GM21717 (cell line): ENCODE results near the gene SYNPR.

Source experiments
- ATAC-seq: cut with Tn5 transposase; IDR thresholded peaks from one replicate; pipeline ENCODE4 v1.9.1; 2021; ENCODE audit warnings: mild to moderate bottlenecking, moderate library complexity; ENCODE audit not compliant: unreplicated experiment

Gene SYNPR

DNA sequence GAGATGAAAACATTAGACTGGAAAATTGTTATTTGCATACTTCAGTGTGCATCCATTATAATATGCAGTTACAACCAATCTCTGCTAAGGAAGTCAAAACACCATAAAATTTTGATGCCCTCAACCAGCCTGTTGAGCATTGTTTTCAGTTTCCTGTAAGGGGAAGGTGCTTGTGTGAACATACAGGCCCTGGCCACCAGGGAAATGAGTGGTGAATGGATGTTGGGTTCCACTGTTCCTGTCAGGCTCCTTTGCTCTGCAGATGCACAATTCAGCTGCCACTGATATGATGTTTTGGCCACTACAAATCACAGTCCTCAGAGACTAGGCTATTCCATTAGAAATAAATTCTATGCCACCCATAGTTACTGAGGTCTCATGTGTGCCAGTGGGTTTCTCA, 184.6 kb downstream of the SYNPR start:
- no peak for ATAC-seq

DNA sequence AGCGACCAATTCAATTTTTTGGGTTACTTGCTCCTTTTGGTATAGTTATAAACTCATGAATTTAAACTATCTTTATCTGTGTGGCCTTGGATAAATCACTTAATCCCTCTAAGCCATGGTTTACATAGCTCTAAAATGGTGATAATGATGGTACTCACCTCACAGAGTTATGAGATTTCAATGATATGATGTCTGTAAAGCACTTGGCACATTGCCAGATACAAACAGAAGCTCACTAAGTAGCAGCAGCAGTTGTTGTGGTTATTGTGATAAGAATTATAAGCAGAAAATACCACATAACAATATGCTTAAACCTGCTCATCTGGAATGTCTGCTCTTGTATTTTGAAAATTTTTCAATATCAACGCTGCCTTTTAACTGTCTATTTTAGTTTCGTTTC, 189.3 kb downstream of the SYNPR start:
- no peak for ATAC-seq

DNA sequence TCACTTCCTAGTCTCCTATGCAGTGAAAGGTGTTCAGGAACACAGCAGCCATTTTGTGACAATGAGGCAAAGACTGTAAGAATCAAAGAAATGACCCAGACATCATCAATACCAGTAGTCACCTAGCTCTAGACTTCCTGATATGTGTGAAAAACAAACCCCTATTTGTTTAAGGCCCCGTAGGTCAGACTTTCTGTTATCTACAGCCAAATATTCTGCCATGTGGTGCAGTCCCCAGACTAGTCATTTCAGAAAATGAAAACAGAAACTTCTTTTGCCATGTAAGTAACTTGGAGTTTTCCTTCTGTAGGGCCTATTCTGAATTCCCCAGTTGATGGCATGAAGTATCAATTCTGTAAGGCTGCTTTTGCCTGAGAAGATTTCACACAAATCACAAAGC, 192.6 kb downstream of the SYNPR start:
- peak; percentile 84 for ATAC-seq

DNA sequence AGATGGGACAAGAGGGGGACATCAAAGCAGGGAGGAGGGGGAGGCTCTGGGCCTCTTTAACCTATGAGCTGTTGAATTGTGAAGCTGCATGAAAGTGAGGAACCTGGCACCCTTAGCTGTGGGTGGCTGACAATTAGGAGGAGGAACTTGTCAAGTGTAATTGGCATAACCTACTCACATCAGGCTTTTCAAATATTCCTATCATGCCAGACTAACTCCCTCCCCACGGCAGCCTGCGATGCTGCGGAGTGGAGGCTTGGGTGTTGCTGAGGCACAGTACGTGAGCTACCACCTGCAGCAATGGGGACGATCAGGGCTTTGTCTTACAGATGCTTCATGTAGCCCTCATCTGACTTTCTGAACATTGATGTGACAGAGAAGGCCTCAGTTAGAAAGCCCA, 193.7 kb downstream of the SYNPR start:
- ATAC-seq: no peak

DNA sequence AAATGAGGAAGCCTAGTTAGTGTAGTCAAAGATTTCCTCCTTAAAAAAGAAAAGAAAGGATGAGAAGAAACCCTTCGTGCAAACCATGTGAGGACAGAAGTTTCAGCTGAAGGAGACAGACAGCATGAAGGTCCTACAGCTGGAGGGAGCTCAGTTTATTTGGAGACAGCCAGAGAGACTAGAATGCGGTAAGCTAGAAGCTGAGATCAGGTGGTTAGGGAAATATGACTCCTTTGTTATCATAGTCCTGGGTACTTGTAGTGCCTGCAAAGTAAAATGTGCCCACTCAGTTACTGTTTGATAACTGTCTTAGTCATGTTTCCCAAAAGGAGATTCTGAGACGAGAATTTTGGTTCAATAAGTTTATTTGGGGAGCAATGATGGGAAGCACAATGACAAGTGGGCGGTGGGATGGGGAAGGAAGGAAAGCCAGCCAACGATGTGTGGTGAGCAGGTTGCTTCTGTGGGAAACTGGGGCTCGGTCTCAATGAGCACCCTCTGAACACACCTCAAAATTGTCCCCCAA, 195.6 kb downstream of the SYNPR start:
- no peak for ATAC-seq

DNA sequence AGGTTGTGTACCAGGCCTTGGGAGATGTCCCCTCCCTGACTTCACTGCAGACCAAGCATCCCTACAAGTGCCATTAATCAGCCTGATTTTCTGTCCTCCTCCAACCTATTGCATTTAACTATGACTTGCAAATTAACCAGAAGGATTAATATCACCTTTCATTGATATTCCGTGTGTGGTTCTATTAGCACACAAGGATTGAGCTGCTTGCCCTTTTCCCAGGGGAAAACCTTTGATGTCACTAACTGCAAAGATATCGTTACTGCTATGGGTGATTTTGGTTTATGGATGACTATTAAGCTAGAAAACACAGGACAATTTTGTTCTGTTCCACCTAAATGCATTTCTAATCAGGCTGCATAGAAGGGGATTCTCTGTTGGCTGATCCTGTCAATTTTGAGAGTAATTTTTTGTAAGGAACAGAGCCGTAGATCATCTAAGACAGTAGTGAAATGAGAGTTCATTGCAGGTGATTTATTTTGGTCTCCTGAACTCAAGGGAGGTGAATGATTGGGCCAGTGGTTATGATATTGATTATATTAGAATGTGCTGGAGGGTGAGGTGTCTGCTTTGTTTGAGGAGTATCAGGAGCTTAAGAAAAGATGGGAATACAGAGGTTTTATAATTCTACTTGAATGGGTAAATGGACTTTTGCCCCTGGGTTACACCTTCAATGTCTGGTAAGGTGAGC, 196.9 kb downstream of the SYNPR start:
- no peak for ATAC-seq

DNA sequence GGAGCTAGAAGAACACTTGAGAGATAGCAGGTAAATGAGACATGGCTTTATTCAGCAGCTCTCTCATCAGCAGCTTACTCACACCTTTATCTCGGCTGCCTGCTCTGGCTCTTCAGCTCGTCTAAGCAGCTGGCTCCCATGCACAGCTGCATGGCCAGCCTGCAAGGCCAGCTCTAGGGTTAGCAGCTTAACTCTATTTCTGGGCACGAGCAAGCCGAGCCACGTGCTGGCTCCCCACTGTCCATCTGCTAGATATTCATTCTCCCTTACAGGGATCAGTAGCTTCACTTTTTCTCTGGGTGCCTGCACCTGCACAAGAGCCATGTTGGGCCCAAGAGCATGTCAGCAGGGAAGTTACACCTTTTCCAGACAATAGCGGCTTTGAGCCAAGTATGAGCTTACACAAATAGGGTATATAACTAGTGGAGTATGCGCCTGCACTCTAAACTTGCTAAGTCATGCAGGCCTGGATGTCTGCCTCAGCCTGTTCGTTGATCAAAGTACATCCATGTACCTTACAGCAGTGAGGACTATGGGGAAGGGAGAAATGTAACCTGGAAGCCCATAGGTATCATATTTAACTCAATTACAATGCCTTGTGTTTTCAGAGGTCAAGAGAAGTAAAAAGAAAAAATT, 199.5 kb downstream of the SYNPR start:
- ATAC-seq: no peak

DNA sequence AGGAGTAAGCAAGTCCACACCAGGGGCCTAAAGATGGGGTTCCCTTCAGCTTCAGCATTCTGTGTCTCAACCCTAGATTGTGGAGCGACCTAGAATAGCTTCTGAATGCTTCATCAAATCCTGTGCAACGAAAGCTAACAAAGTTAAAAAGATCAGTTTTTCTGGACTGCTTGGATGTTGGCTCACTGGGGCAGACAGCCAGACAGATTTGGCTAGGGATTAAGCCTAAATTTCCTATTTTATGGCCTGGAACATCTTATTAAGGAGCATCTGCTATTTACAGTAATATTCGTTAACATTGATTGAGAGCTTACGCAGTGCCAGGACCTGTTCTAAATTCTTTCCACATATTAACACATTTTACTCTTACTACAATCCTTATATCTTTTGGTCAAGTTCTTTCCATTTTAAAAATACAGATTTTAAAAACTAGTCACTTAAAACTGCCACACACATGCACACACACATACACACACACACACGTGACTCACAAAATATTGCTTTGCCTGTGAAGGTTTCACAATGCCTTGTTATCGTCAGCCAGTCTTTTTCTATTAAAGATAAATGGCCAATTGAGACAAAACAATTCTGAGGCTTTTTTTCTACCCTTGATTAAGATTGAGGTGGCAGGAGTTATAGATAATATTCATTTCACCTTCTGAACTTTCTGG, 201.0 kb downstream of the SYNPR start:
- ATAC-seq: no peak

DNA sequence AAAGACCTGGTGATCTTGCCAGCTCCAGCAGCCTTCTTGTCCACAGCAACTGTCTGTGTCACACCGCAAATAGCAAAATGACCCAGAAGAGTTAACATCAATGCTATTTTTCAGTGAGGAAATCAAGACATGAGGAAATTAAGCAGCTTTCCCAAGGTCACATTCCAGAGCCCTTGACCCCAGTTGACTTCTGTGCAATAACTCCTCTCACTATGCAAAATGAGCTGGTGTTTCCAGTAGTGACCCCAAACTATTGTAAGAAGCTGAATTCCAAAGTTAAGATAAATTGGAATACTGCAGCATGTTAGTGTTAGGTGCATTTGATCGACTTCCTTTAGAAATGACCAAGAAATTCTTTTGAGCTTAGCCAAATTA, 201.5 kb downstream of the SYNPR start:
- no peak for ATAC-seq

DNA sequence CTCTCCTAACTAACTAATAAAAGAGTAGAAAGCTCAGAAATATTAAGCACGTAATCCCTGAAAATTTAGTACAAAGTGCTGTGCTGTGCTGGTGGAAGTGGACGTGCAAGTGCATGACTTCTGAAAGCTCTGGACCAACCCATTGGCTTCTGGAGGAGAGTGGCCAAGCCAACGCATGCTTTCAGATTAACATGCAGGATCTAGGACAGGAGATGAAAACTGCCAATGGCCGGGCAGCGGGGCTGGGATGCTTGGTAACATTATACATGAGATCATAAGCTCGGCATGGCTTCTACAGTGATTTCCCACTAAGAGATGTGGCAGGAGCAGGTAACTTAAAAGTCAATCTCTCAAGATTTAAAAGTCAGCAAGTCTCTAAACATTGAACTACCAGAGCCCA, 203.5 kb downstream of the SYNPR start:
- no peak for ATAC-seq

DNA sequence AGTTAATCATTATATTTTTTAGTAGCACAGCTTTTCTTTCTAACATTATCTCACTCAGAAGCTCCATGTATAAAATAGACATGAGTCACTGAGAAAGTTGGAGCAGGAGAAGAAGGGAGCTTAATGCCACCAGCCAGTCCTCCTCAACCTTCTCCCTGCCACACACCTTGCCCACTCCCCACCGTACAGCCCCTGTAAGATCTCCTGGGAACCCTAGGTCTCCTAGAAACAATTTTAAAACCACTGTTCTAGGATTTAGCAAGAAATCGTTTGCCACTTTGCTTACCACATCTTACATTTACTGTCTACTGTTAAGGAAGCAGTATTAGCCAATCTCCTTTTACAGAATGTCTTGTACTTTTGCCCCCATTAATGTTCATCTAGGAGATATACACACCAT, 204.2 kb downstream of the SYNPR start:
- no peak for ATAC-seq

DNA sequence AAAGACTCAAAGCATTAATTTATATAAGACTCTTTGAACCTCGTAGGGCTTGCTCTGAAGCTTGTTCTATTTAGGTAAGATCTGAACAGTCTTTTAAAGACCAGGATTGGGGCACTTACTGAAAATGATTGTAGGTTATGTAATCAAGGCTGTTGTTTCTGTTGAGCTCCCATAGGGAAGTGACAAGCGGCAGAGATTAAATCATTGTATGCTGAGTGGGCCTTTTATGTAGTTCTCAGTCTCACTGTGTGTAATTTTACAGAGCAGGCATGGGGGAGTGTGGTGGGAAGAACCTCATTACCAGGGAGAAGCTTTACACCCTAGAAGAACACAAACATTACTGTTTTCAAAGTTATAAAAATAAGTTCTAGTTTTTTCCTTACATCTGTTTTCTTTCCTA, 214.4 kb downstream of the SYNPR start:
- no peak for ATAC-seq

DNA sequence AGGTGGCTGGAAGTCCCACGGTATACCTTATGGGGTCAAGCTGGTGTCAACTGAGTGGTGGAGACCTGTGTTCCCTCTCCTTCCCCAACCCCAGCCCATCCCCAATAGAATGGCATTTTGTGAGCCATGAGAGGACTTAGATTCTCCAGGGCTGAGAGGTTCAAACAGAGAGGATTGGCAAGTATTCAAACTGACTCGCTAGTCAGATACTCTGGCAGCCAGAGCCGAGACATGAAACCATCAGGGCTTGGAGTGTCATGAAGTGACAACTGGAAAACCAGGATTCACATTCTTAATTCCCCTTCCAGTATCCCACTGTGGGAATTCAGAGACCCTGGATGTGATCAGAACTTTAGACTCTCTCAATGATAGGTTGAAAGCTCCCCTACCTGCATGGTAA, 215.0 kb downstream of the SYNPR start:
- no peak for ATAC-seq

DNA sequence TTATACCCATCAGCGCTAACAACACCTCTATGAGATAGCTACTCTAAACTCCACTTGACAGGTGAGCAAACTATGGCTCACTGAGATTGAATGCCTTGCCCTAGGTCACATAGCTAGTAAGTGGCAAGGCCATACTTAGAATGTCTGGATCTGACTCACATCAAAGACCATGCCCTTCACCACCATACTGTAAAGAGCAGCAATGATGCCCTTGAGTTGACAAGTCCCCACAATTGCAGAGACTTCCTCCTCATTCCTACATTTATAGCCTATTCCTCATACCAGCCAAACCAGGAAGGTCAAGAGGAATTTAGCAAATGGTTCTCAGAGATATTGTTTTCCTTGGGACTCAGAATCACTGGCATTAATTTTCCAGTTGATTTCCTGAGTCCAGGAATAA, 216.5 kb downstream of the SYNPR start:
- no peak for ATAC-seq

DNA sequence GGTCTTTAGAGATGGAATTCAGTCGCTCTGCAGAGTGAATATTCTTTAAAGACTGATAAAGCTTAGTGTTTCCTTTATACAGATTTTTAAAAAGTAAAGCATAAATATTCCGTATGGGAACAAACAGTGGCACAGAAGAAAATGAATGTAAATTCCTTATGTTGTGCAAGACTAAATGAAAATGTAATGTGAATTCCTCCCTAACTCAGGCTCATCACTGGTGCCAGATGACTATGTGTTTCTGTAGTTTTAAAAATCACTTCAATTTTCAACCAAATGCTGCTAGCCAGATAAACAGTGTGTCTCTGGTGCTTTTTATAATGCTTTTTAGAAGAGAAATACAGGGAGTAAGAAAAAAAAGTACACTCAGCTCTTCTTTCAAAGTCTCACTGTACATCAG, 219.5 kb downstream of the SYNPR start:
- no peak for ATAC-seq

DNA sequence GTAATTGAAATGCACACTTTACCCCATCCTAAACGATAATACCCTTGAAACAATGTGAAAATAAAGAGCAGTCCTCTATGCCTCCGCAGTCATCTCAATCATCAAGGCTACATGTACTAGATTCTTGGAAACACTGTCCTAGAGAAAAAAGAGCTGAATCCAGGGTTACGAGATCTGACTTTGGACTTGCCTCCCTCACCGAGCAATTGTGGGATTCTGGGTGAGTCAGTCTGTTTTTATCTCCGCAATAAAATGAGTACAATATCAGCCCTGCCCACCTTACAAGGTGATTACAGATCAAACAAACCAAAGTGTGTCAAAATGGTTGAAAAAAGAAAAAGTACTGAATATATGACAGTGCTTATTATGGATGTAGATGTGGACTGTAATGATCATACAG, 222.1 kb downstream of the SYNPR start:
- ATAC-seq: no peak

DNA sequence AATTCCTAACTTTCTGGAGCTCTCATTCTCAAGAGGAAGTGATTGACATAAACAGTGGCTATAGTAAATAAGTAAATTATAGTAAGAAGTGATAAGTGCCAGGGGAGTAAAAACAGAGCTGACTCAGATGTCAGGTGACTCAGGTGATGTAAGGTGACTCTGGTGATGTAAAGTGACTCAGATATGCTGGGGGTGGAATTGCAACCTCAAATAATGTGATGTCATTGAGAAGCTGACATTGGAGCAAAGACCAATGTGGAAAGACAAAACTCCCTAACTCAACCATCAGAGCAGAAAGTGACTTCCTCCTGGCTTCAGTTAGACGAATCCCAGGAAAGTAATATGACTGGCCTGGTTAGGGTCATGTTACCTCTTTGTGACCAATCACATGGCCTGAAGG, 230.2 kb downstream of the SYNPR start:
- no peak for ATAC-seq

DNA sequence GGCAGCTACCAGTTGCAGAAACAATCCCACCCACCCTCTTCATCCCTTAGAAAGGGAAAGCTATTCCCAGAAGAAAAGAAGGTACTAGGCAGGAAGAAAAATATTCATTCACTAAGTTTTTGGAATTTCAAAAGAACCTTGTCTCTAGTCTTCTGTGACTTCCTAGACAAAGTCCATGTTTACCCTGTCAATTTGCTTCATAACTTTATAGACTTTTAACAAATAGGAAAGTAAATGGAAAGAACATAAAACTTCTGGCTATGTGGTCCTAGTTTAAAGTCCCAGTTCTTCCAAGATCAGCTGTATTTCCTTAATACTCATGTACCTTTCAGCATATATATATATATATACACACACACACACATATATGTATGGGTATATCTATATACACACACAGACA, 230.7 kb downstream of the SYNPR start:
- no peak for ATAC-seq

DNA sequence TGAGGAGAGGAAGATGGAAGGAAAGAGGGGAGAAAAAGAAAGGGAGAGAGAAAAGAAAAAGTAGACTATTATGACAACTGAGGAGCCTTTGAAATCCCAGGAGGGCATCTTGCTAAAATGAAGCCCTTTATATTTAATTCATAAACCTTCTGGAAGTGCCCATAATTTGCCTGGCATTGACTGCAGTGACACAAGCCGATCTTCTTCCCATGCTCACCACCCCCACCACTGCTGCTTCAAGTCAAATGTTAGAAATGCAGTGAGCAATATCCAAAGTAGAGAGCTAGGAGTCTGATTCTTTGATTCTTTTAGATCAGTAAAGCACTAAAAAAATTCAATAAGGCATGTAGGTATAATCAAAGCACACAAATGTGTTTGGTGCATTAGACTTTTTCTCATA, 235.7 kb downstream of the SYNPR start:
- no peak for ATAC-seq

DNA sequence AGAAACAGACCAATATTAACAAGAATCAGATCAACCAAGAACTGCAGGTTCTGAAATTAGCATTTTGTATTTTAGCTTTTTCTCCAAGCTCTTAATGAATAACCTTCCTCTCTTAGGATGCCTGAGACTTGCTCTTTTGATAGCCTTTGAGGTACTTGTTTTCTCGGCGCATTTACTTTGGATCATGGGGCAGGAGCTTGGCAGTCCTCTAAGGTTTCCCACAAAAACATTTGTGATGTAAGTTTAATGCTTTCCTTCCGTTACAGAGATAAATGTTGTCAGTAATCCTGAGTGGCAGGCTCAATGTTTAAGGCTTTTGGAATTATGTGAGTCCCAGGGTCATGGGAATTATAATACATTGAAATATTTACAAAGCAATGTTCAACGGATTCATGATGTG, 236.6 kb downstream of the SYNPR start:
- no peak for ATAC-seq

DNA sequence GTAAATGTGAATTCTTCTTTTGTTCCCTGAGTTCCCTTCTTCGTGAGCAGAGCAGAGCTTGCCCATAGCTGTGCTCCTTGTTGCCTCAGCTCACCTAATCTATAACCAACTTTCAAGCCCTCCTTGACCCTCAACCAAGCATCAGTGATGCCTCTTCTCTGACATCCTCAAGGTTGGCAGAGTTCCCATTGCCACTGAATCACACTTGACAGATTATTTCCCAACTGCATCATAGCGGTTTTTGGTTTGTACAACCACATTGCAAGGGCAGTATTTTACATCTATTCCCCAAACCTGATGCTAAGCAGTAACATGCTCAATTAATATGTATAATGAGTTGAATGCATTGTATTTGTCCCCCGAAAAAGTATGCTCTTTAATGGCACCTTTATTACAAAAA, 241.3 kb downstream of the SYNPR start:
- no peak for ATAC-seq

DNA sequence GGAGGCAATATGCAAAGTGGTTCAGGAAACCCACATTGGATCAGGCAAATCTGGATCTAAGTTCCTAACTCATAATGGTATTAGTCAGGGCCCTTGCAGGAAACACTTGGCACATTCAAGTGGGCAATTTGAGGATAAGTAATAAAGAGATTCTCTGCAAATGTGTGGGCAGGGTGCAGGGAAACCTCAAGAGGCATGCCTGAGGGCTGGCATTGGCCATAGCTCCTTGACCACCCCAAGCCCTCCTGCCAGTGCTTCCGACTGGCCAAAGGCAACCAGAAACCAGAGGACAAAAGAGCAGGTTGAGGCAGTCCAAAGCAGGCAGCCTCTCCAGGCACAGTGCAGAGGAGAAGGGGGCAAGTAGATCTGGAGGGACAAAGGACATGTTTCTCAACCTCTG, 243.5 kb downstream of the SYNPR start:
- no peak for ATAC-seq
